Thyroid gland (tissue), 4 donors: Measurements from ENCODE around the gene OR10V1. TPM values are rescaled to one million over a fixed set of nuclear protein-coding genes. Genes with fewer than 3 reads are reported as not detected.

Experiments used
- DNase-seq, 2 donors: peaks; one replicate each; pipeline ENCODE4 v3.0.0-alpha.2; 2019
- H3K27ac ChIP-seq, 3 donors: fragments of 200-600 bp; sonication (generic); 1 replicate in 2 of 3; 2 replicates in 1 of 3; pipeline ENCODE4 v1.5.1; 2016 to 2019; ENCODE audit warnings: mild to moderate bottlenecking in 1 of 3, moderate library complexity in 1 of 3
- H3K27me3 ChIP-seq: fragments of 200-600 bp; sonication (generic); one replicate; pipeline ENCODE4 v1.5.1; 2019
- H3K36me3 ChIP-seq, 2 donors: fragments of 200-600 bp; sonication (generic); one replicate each; pipeline ENCODE4 v1.5.1; 2016 to 2019
- H3K4me1 ChIP-seq, 2 donors: fragments of 200-600 bp; sonication (generic); one replicate each; pipeline ENCODE4 v1.5.1; 2017 to 2019
- H3K4me3 ChIP-seq, 3 donors: fragments of 200-600 bp; sonication (generic); replicated peaks in 1 of 3; 1 replicate in 2 of 3; 2 replicates in 1 of 3; pipeline ENCODE4 v1.5.1; 2016; ENCODE audit warnings: mild to moderate bottlenecking in 1 of 3
- H3K9me3 ChIP-seq: fragments of 200-600 bp; sonication (generic); one replicate; pipeline ENCODE4 v1.5.1; 2017
- POLR2A ChIP-seq, 2 donors: fragments of 450-650 bp; IDR thresholded peaks; one replicate each; pipeline ENCODE4 v1.6.1; 2017; ENCODE audit warnings: antibody characterized with exemption in 2 of 2, mild to moderate bottlenecking in 2 of 2, moderate library complexity in 1 of 2
- WGBS, 2 donors: methylation state at CpG; one replicate each; pipeline ENCODE4 v1.1.5; 2017; 5-methylcytosine and 5-hydroxymethylcytosine counted together
- intact Hi-C: fragments of 100-400 bp; cut with DNase I; formaldehyde crosslinking; loops from one replicate; pipeline ENCODE4 v1.15.1; 2023
- total RNA-seq, 4 donors: library from RNA; depleted of rRNA; stranded (reverse); fragments of >200 nt; gene quantifications; one replicate each; pipeline ENCODE4 v1.2.3, GENCODE V29; 2016
- TF ChIP-seq, protein P1 (sequence below), 6 experiments: fragments of 200-600 bp in 3 of 6; fragments of 450-650 bp in 3 of 6; sonication (generic) in 3 of 6; IDR thresholded peaks; one replicate each; pipeline ENCODE4 v1.5.1; 2016 to 2019; ENCODE audit warnings: antibody characterized with exemption in 6 of 6, mild to moderate bottlenecking in 2 of 6, inconsistent platforms in 1 of 6, moderate library complexity in 1 of 6

The OR10V1 gene, protein sequence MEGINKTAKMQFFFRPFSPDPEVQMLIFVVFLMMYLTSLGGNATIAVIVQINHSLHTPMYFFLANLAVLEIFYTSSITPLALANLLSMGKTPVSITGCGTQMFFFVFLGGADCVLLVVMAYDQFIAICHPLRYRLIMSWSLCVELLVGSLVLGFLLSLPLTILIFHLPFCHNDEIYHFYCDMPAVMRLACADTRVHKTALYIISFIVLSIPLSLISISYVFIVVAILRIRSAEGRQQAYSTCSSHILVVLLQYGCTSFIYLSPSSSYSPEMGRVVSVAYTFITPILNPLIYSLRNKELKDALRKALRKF
- total RNA-seq = not detected

DNA sequence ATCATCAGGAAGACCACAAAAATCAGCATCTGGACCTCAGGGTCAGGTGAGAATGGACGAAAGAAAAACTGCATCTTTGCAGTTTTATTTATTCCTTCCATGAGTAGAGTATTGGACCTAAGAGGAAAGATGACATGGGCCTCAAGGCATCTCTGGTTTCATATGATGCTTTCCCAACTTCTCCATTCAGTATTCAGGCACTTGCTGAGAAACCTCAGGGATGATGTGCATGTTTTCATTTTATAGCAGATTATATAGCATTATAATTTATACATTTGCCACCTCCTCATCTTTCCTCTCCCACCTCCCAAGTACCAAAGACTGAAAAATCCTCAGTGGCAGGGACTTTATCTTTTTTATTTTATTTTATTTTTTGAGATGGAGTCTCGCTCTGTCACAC is at the start of gene OR10V1:
Gene OR10V1, minus strand, starts transcription at position 101 of the 400 bp plus-strand sequence. Its CDS starts 0 bp downstream, at position 101.
- H3K4me1 ChIP-seq = no peaks in the 10 kb centered on the region
- no peak for TF ChIP-seq POLR2A (IDR thresholded peaks at IDR 0.05)
- TF ChIP-seq, protein P1, sequence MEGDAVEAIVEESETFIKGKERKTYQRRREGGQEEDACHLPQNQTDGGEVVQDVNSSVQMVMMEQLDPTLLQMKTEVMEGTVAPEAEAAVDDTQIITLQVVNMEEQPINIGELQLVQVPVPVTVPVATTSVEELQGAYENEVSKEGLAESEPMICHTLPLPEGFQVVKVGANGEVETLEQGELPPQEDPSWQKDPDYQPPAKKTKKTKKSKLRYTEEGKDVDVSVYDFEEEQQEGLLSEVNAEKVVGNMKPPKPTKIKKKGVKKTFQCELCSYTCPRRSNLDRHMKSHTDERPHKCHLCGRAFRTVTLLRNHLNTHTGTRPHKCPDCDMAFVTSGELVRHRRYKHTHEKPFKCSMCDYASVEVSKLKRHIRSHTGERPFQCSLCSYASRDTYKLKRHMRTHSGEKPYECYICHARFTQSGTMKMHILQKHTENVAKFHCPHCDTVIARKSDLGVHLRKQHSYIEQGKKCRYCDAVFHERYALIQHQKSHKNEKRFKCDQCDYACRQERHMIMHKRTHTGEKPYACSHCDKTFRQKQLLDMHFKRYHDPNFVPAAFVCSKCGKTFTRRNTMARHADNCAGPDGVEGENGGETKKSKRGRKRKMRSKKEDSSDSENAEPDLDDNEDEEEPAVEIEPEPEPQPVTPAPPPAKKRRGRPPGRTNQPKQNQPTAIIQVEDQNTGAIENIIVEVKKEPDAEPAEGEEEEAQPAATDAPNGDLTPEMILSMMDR (IDR thresholded peaks at IDR 0.05) = no peak
- no peaks in the 10 kb centered on the region for H3K9me3 ChIP-seq
- 82 to 88% methylated on average over 2 of the region's 2 CpGs for WGBS, 2 donors
- intact Hi-C loops = no loop called here
- DNase-seq = no peak
- H3K36me3 ChIP-seq = no peaks in the 10 kb centered on the region
- no peaks in the 10 kb centered on the region for H3K27me3 ChIP-seq
- no peak within 1 kb of the TSS for H3K27ac ChIP-seq
- no peak within 1 kb of the TSS for H3K4me3 ChIP-seq

DNA sequence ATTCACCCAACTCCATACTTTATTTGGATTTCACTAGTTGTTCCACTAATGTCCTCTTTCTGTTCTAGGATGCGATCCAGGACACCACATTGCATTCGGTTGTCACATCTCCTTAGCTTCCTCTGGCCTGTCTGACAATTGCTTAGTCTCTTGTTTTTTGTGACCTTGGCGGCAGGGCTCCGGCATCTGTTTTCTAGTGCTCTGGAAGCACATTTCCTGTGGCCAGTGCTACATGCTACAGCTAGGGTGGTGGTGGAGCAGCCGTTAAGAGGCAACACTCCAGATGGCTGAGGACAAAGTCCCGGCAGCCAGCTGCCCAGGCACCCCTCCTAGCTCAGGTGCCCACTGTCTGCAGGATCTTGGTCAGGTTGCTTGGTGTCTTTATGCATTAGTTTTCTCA is 48.3 kb upstream of the OR10V1 start:
- H3K9me3 ChIP-seq = no peaks in the 10 kb centered on the region
- H3K27me3 ChIP-seq = no peaks in the 10 kb centered on the region
- H3K36me3 ChIP-seq = no peaks in the 10 kb centered on the region
- no peak for DNase-seq
- 80% methylated on average over 6 of the region's 6 CpGs for whole genome bisulfite sequencing, 2 donors
- H3K4me3 ChIP-seq = no peak overlapping the region
- intact Hi-C loops = no loop called here
- H3K27ac ChIP-seq = no peak overlapping the region
- peaks cover 2 to 9% of the 10 kb centered on the region in 2 donors for H3K4me1 ChIP-seq
- TF ChIP-seq, protein P1 (IDR thresholded peaks at IDR 0.05) = no peak
- no peak for TF ChIP-seq POLR2A (IDR thresholded peaks at IDR 0.05)

DNA sequence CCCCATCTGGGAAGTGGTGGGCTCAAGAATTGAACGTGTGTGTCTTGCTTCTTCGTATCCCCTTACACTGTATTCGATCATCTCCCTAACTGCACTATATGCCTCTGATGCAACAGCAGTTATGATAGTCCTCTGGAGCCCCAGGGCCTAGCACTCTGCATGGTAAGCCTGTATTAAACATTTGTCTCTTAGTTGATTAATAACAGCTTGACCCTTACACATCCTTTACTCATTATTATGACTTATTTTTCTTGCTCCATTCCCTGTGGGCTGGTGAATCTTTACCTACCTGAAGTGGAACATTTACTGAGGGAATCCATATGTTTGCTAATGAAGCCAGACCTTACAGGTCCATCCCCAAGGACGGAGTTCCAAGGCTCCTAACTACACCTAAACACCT is 47.1 kb upstream of the OR10V1 start:
- DNase-seq = no peak
- Histone ChIP-seq H3K4me1 (peaks cover 14 to 21% of the 10 kb centered on the region in 2 donors), H3K9me3 (no peaks in the 10 kb centered on the region), H3K36me3 (no peaks in the 10 kb centered on the region), H3K4me3 (no peak overlapping the region), H3K27me3 (no peaks in the 10 kb centered on the region), H3K27ac (no peak overlapping the region)
- TF ChIP-seq POLR2A (IDR thresholded peaks at IDR 0.05) = no peak
- TF ChIP-seq, protein P1 (IDR thresholded peaks at IDR 0.05) = no peak
- intact Hi-C loops = no loop called here
- 89 to 96% methylated on average over 4 of the region's 4 CpGs for WGBS, 2 donors

DNA sequence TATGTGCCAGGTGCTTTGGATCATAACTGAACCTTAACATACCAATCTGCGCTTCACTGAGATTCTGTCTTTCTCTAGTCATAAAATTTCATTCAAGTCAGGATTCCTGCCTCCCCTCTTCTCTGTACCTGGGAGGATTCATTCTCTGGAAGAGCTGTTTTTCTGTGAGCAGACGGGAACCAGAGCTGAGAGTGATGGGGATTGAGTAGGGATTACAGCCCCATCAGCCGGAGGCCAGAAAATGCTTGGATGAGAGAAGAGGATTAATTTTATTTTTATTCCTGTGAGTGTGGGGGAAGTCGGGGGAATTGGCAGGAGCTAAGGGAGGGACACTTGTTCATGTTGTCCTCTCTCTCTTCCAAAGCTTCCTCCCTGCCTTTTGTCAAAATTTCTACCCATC is 46.3 kb upstream of the OR10V1 start:
- Histone ChIP-seq H3K9me3 (no peaks in the 10 kb centered on the region), H3K4me3 (no peak overlapping the region), H3K27ac (no peak overlapping the region), H3K4me1 (peaks cover 14 to 15% of the 10 kb centered on the region in 2 donors), H3K27me3 (no peaks in the 10 kb centered on the region), H3K36me3 (no peaks in the 10 kb centered on the region)
- intact Hi-C loops = no loop called here
- WGBS, 2 donors = 83 to 87% methylated on average over 4 of the region's 4 CpGs
- no peak for TF ChIP-seq POLR2A (IDR thresholded peaks at IDR 0.05)
- TF ChIP-seq, protein P1 (IDR thresholded peaks at IDR 0.05) = no peak
- no peak for DNase-seq

DNA sequence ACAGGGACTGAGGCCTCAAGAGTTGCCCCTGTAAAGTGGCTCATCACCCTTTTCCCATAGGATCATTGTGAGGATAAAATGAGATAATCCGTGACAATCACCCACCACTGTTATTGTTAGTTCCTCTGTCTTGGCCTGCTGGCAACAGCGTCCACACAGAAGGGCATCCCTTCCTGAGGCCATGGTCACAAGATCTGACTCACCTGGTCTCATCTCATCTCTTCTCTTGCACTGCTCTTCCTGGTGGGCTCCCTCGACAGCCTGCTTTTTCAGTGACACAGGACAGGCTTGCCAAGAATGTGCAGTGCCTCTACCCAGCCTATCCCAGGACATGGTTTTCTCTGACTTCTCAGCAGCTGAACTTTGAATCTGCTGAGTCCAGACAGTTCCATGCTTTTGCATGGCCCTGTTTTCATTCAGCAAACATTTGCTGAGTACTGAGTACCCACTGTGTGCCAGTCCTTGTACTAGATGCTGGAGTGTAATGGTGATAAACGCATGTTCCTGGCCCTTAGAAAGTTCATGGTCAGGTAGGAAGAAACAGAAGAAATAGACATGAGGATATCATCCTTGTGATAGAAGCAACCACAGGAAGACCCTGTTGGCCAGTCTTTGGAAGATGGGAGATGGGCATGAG is 44.9 kb upstream of the OR10V1 start:
- Histone ChIP-seq H3K4me1 (peaks cover 14 to 15% of the 10 kb centered on the region in 2 donors), H3K27me3 (no peaks in the 10 kb centered on the region), H3K4me3 (no peak overlapping the region), H3K27ac (no peak overlapping the region), H3K36me3 (no peaks in the 10 kb centered on the region), H3K9me3 (no peaks in the 10 kb centered on the region)
- DNase-seq = no peak
- TF ChIP-seq, protein P1 (IDR thresholded peaks at IDR 0.05) = no peak
- intact Hi-C loops = no loop called here
- 93 to 96% methylated on average over 4 of the region's 4 CpGs for WGBS, 2 donors
